ENCODE results near the gene LTBR. TPM values are rescaled to one million over a fixed set of nuclear protein-coding genes. Genes with fewer than 3 reads are reported as not detected.

LTBR gene
- total and polyA plus RNA-seq, 2 donors (not counting 1 experiment from before 2014, with no cell fraction given) = 1.1 TPM; not detected in 1

GRCh38 chr12:6355491-6356373, 28.2 kb upstream of the LTBR start:
- Histone ChIP-seq H3K27ac (ENCODE audit: low read length in 2 of 2) (no peak overlapping the region), H3K9me3 (ENCODE audit: control extremely low read depth in 1 of 3, control insufficient read depth in 2 of 3, insufficient read depth in 1 of 3, low read length in 2 of 3) (no peaks in the 10 kb centered on the region), H4K20me1 (ENCODE audit: control insufficient read depth, insufficient read depth, low read length, poor library complexity, severe bottlenecking) (no peaks in the 10 kb centered on the region), H3K79me2 (ENCODE audit: control insufficient read depth, insufficient read depth, low read length) (no peaks in the 10 kb centered on the region), H3K4me1 (ENCODE audit: control insufficient read depth in 2 of 2, insufficient read depth in 2 of 2, low read length in 2 of 2) (peaks cover 0 to 4% of the 10 kb centered on the region in 2 donors), H3K4me3 (ENCODE audit: control extremely low read depth in 1 of 5, extremely low read depth in 1 of 5, insufficient read depth in 1 of 5, low read depth in 2 of 5, low read length in 4 of 5) (no peak overlapping the region), H3K9ac (ENCODE audit: low read length) (no peak overlapping the region), H3K4me2 (replicated peaks; ENCODE audit: low read depth, low read length, poor library complexity, severe bottlenecking) (no peak overlapping the region), H3K36me3 (replicated peaks in 1 of 2; ENCODE audit: control extremely low read depth in 1 of 2, control insufficient read depth in 1 of 2, extremely low read depth in 1 of 2, insufficient read depth in 2 of 2, low read length in 1 of 2) (no peaks in the 10 kb centered on the region), H2AFZ (ENCODE audit: insufficient read depth, low read depth, low read length, poor library complexity, severe bottlenecking) (no peak overlapping the region), H3K27me3 (replicated peaks in 1 of 4; ENCODE audit: control extremely low read depth in 1 of 4, control insufficient read depth in 3 of 4, insufficient read depth in 4 of 4, low read length in 3 of 4) (peaks cover 0 to 54% (median 14%) of the 10 kb centered on the region in 4 experiments)
- ChIA-PET POLR2A (no interaction called here), CTCF (interaction anchor here (0.8 kb wide), 1 partner anchor 109 kb away, joined by 3 read pairs; no protein-coding TSS in a partner anchor)
- WGBS (ENCODE audit: insufficient coverage) = 82% methylated on average over 8 of the region's 8 CpGs
- Mint-ChIP-seq H3K27ac (no peak overlapping the region), H3K9me3 (ENCODE audit: insufficient read depth) (no peaks in the 10 kb centered on the region), H3K4me3 (no peak overlapping the region), H3K27me3 (peaks cover 78% of the 10 kb centered on the region), H3K4me1 (no peaks in the 10 kb centered on the region)
- TF ChIP-seq EZH2 (IDR thresholded peaks at IDR 0.05; ENCODE audit: borderline replicate concordance, insufficient read depth, low read depth, low read length, poor library complexity, severe bottlenecking) (no peak), CTCF (IDR thresholded peaks at IDR 0.05) (no peak)
- intact Hi-C loops (cut with micrococcal nuclease) = no loop called here
- no peak for DNase-seq
- no peak for ATAC-seq (ENCODE audit: low read depth)

GRCh38 chr12:6356374-6356820, 27.6 kb upstream of the LTBR start:
- H3K4me2 ChIP-seq (replicated peaks; ENCODE audit: low read depth, low read length, poor library complexity, severe bottlenecking) = no peak overlapping the region
- no peak for TF ChIP-seq CTCF (IDR thresholded peaks at IDR 0.05)
- H3K27me3 ChIP-seq (replicated peaks in 1 of 4; ENCODE audit: control extremely low read depth in 1 of 4, control insufficient read depth in 3 of 4, insufficient read depth in 4 of 4, low read length in 3 of 4) = peaks cover 0 to 58% (median 15%) of the 10 kb centered on the region in 4 experiments
- DNase-seq (no peak), ATAC-seq (ENCODE audit: low read depth) (no peak)
- H3K79me2 ChIP-seq (ENCODE audit: control insufficient read depth, insufficient read depth, low read length) = no peaks in the 10 kb centered on the region
- Mint-ChIP-seq H3K4me1 (no peaks in the 10 kb centered on the region), H3K27ac (no peak overlapping the region), H3K9me3 (ENCODE audit: insufficient read depth) (no peaks in the 10 kb centered on the region), H3K4me3 (no peak overlapping the region), H3K27me3 (peaks cover 79% of the 10 kb centered on the region)
- CTCF ChIA-PET = no interaction called here
- H4K20me1 ChIP-seq (ENCODE audit: control insufficient read depth, insufficient read depth, low read length, poor library complexity, severe bottlenecking) = no peaks in the 10 kb centered on the region
- H3K27ac ChIP-seq (ENCODE audit: low read length in 2 of 2) = no peak overlapping the region
- H3K9me3 ChIP-seq (ENCODE audit: control extremely low read depth in 1 of 3, control insufficient read depth in 2 of 3, insufficient read depth in 1 of 3, low read length in 2 of 3) = no peaks in the 10 kb centered on the region
- peaks cover 0 to 4% of the 10 kb centered on the region in 2 donors for H3K4me1 ChIP-seq (ENCODE audit: control insufficient read depth in 2 of 2, insufficient read depth in 2 of 2, low read length in 2 of 2)
- no peaks in the 10 kb centered on the region for H3K36me3 ChIP-seq (replicated peaks in 1 of 2; ENCODE audit: control extremely low read depth in 1 of 2, control insufficient read depth in 1 of 2, extremely low read depth in 1 of 2, insufficient read depth in 2 of 2, low read length in 1 of 2)
- H2AFZ ChIP-seq (ENCODE audit: insufficient read depth, low read depth, low read length, poor library complexity, severe bottlenecking) = no peak overlapping the region
- H3K9ac ChIP-seq (ENCODE audit: low read length) = no peak overlapping the region
- POLR2A ChIA-PET = no interaction called here
- intact Hi-C loops (cut with micrococcal nuclease) = no loop called here
- no peak overlapping the region for H3K4me3 ChIP-seq (ENCODE audit: control extremely low read depth in 1 of 5, extremely low read depth in 1 of 5, insufficient read depth in 1 of 5, low read depth in 2 of 5, low read length in 4 of 5)
- WGBS (ENCODE audit: insufficient coverage) = 91% methylated on average over 5 of the region's 5 CpGs
